Neural progenitor cell (in vitro differentiated cells): ENCODE data around the gene CDC42EP3. TPM values are rescaled to one million over a fixed set of nuclear protein-coding genes. Genes with fewer than 3 reads are reported as not detected.

Source experiments
- DNase-seq: peaks from one replicate; pipeline ENCODE4 v3.0.0-alpha.2; 2016; ENCODE audit warnings: low spot score
- H2AFZ ChIP-seq: fragments of 200-600 bp; sonication (generic); replicated peaks from 2 replicates; pipeline ENCODE4 v1.6.1; 2016; ENCODE audit warnings: antibody characterized with exemption
- H3F3A ChIP-seq: fragments of 200-600 bp; sonication (generic); 2 replicates; pipeline ENCODE4 v1.6.1; 2016; ENCODE audit warnings: antibody characterized with exemption, low read depth
- H3K27ac ChIP-seq: fragments of 200-600 bp; sonication (generic); 2 replicates; pipeline ENCODE4 v1.5.1; 2016; ENCODE audit warnings: mild to moderate bottlenecking
- H3K27me3 ChIP-seq: fragments of 200-600 bp; sonication (generic); 2 replicates; pipeline ENCODE4 v1.6.1; 2016; ENCODE audit warnings: mild to moderate bottlenecking, moderate library complexity
- H3K36me3 ChIP-seq: fragments of 200-600 bp; sonication (generic); 2 replicates; pipeline ENCODE4 v1.5.1; 2016
- H3K4me1 ChIP-seq: fragments of 200-600 bp; sonication (generic); 2 replicates; pipeline ENCODE4 v1.6.1; 2016; ENCODE audit warnings: mixed run types
- H3K4me2 ChIP-seq: fragments of 200-600 bp; sonication (generic); 2 replicates; pipeline ENCODE4 v1.6.1; 2016
- H3K4me3 ChIP-seq: fragments of 200-600 bp; sonication (generic); 2 replicates; pipeline ENCODE4 v1.5.1; 2016
- H3K79me2 ChIP-seq: fragments of 200-600 bp; sonication (generic); 2 replicates; pipeline ENCODE4 v1.6.1; 2016; ENCODE audit warnings: low read depth
- H3K9ac ChIP-seq: fragments of 200-600 bp; sonication (generic); 2 replicates; pipeline ENCODE4 v1.6.1; 2016
- H3K9me3 ChIP-seq: fragments of 200-600 bp; sonication (generic); 2 replicates; pipeline ENCODE4 v1.5.1; 2016; ENCODE audit warnings: low read depth
- H4K20me1 ChIP-seq: fragments of 200-600 bp; sonication (generic); 2 replicates; pipeline ENCODE4 v1.6.1; 2016; ENCODE audit warnings: low read depth
- H3K27ac Mint-ChIP-seq: 3 replicates; pipeline ENCODE4 v1.8.0; 2021; ENCODE audit warnings: mixed read lengths
- H3K27me3 Mint-ChIP-seq: 2 replicates; pipeline ENCODE4 v1.8.0; 2022; ENCODE audit warnings: low read depth, mild to moderate bottlenecking, inconsistent platforms, moderate library complexity, mixed read lengths; ENCODE audit not compliant: insufficient read depth
- H3K36me3 Mint-ChIP-seq: 3 replicates; pipeline ENCODE4 v1.8.0; 2021; ENCODE audit warnings: mixed read lengths
- H3K4me1 Mint-ChIP-seq: 3 replicates; pipeline ENCODE4 v1.8.0; 2021; ENCODE audit warnings: mixed read lengths
- H3K4me3 Mint-ChIP-seq: 3 replicates; pipeline ENCODE4 v1.8.0; 2021; ENCODE audit warnings: mild to moderate bottlenecking, moderate library complexity, mixed read lengths
- H3K9me3 Mint-ChIP-seq: 3 replicates; pipeline ENCODE4 v1.8.0; 2020; ENCODE audit warnings: mixed read lengths
- EZH2 ChIP-seq: fragments of 200-600 bp; sonication (generic); IDR thresholded peaks from 2 replicates; pipeline ENCODE4 v1.6.1; 2017; ENCODE audit warnings: antibody characterized with exemption, mild to moderate bottlenecking, moderate library complexity
- EZH2phosphoT487 ChIP-seq: fragments of 200-600 bp; sonication (generic); IDR thresholded peaks from 2 replicates; pipeline ENCODE4 v1.6.1; 2017; ENCODE audit warnings: antibody characterized with exemption
- total RNA-seq: library from RNA; depleted of rRNA; stranded (reverse); fragments of >200 nt; gene quantifications from 2 replicates; pipeline ENCODE4 v1.2.3, GENCODE V29; 2015; ENCODE audit warnings: low replicate concordance
- TF ChIP-seq, protein P1 (sequence below): fragments of 200-600 bp; sonication (generic); IDR thresholded peaks from 2 replicates; pipeline ENCODE4 v1.5.1; 2017; ENCODE audit warnings: antibody characterized with exemption, mild to moderate bottlenecking

Gene CDC42EP3
- total RNA-seq, 1 donor from 2014 or later = 21.2 TPM

- Histone ChIP-seq H3K27ac (peak overlapping the region; percentile 87), H3K4me3 (peak overlapping the region; percentile 97), H3K4me2 (peak overlapping the region; percentile 95), H3K36me3 (no peaks in the 10 kb centered on the region), H2AFZ (peak overlapping the region; percentile 94), H3K4me1 (peaks cover 18% of the 10 kb centered on the region), H3K27me3 (no peaks in the 10 kb centered on the region), H3K9me3 (no peaks in the 10 kb centered on the region), H3K79me2 (peaks cover 40% of the 10 kb centered on the region), H3K9ac (no peak overlapping the region), H3F3A (peaks cover 18% of the 10 kb centered on the region), H4K20me1 (peaks cover 40% of the 10 kb centered on the region)
- Mint-ChIP-seq H3K36me3 (no peaks in the 10 kb centered on the region), H3K27ac (peak overlapping the region; percentile 57), H3K4me1 (peaks cover 27% of the 10 kb centered on the region), H3K9me3 (no peaks in the 10 kb centered on the region), H3K4me3 (peak overlapping the region; percentile 91), H3K27me3 (peaks cover 9% of the 10 kb centered on the region)
- no peak for TF ChIP-seq EZH2
- TF ChIP-seq, protein P1, sequence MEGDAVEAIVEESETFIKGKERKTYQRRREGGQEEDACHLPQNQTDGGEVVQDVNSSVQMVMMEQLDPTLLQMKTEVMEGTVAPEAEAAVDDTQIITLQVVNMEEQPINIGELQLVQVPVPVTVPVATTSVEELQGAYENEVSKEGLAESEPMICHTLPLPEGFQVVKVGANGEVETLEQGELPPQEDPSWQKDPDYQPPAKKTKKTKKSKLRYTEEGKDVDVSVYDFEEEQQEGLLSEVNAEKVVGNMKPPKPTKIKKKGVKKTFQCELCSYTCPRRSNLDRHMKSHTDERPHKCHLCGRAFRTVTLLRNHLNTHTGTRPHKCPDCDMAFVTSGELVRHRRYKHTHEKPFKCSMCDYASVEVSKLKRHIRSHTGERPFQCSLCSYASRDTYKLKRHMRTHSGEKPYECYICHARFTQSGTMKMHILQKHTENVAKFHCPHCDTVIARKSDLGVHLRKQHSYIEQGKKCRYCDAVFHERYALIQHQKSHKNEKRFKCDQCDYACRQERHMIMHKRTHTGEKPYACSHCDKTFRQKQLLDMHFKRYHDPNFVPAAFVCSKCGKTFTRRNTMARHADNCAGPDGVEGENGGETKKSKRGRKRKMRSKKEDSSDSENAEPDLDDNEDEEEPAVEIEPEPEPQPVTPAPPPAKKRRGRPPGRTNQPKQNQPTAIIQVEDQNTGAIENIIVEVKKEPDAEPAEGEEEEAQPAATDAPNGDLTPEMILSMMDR = no peak
- no peak for TF ChIP-seq EZH2phosphoT487
- peak; percentile 94 for DNase-seq
Measured at GRCh38 chr2:37672104-37672869, 845 bp upstream of the CDC42EP3 start.

GRCh38 chr2:37671816-37672103 lies 318 bp upstream of the CDC42EP3 start:
- Histone ChIP-seq H3K36me3 (no peaks in the 10 kb centered on the region), H3F3A (peaks cover 18% of the 10 kb centered on the region), H3K4me3 (peak overlapping the region; percentile 97), H2AFZ (peak overlapping the region; percentile 94), H3K27ac (peak overlapping the region; percentile 87), H4K20me1 (peaks cover 45% of the 10 kb centered on the region), H3K9ac (no peak overlapping the region), H3K4me1 (peaks cover 18% of the 10 kb centered on the region), H3K4me2 (peak overlapping the region; percentile 95), H3K27me3 (no peaks in the 10 kb centered on the region), H3K79me2 (peaks cover 45% of the 10 kb centered on the region), H3K9me3 (no peaks in the 10 kb centered on the region)
- no peak for DNase-seq
- no peak for TF ChIP-seq EZH2
- TF ChIP-seq EZH2phosphoT487 = no peak
- TF ChIP-seq, protein P1 = no peak
- no peaks in the 10 kb centered on the region for H3K9me3 Mint-ChIP-seq
- H3K27ac Mint-ChIP-seq = peak overlapping the region; percentile 46
- peak overlapping the region; percentile 91 for H3K4me3 Mint-ChIP-seq
- no peaks in the 10 kb centered on the region for H3K36me3 Mint-ChIP-seq
- peaks cover 9% of the 10 kb centered on the region for H3K27me3 Mint-ChIP-seq
- peaks cover 27% of the 10 kb centered on the region for H3K4me1 Mint-ChIP-seq

GRCh38 chr2:37670378-37671008 lies 949 bp downstream of the CDC42EP3 start:
- peak; percentile 42 for DNase-seq
- Mint-ChIP-seq H3K4me1 (peaks cover 24% of the 10 kb centered on the region), H3K27ac (no peak overlapping the region), H3K4me3 (peak overlapping the region; percentile 88), H3K27me3 (peaks cover 5% of the 10 kb centered on the region), H3K36me3 (peaks cover 2% of the 10 kb centered on the region), H3K9me3 (no peaks in the 10 kb centered on the region)
- H2AFZ ChIP-seq = peak overlapping the region; percentile 35
- no peak for TF ChIP-seq EZH2
- TF ChIP-seq, protein P1 = no peak
- TF ChIP-seq EZH2phosphoT487 = no peak
- H3F3A ChIP-seq = peaks cover 18% of the 10 kb centered on the region
- H3K4me1 ChIP-seq = peaks cover 19% of the 10 kb centered on the region
- H3K27ac ChIP-seq = no peak overlapping the region
- H3K9me3 ChIP-seq = no peaks in the 10 kb centered on the region
- peaks cover 57% of the 10 kb centered on the region for H4K20me1 ChIP-seq
- H3K79me2 ChIP-seq = peaks cover 57% of the 10 kb centered on the region
- H3K27me3 ChIP-seq = no peaks in the 10 kb centered on the region
- peak overlapping the region; percentile 95 for H3K4me2 ChIP-seq
- peak overlapping the region; percentile 31 for H3K9ac ChIP-seq
- H3K4me3 ChIP-seq = peak overlapping the region; percentile 97
- no peaks in the 10 kb centered on the region for H3K36me3 ChIP-seq
